ENCODE data around the gene TMEM170A.

DNA sequence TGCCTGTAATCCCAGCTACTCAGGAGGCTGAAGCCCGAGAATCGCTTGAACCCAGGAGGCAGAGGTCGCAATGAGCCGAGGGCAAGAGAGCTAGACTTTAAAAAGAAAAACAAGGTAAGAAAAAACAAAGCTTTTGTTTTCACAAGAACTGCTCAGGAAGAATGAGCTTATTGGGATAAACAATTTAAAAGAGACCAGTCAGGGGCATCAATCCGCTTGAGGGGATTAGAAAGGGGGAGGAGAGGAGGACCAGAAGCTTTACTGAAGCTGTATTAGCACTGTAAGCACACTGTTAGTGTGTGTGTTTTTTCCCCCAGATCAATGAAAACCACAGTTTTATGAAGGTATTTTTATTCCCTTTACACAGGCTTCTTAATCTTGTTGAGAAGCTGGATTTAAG is 8.8 kb downstream of the TMEM170A start:
- TF ChIP-seq, protein P1, sequence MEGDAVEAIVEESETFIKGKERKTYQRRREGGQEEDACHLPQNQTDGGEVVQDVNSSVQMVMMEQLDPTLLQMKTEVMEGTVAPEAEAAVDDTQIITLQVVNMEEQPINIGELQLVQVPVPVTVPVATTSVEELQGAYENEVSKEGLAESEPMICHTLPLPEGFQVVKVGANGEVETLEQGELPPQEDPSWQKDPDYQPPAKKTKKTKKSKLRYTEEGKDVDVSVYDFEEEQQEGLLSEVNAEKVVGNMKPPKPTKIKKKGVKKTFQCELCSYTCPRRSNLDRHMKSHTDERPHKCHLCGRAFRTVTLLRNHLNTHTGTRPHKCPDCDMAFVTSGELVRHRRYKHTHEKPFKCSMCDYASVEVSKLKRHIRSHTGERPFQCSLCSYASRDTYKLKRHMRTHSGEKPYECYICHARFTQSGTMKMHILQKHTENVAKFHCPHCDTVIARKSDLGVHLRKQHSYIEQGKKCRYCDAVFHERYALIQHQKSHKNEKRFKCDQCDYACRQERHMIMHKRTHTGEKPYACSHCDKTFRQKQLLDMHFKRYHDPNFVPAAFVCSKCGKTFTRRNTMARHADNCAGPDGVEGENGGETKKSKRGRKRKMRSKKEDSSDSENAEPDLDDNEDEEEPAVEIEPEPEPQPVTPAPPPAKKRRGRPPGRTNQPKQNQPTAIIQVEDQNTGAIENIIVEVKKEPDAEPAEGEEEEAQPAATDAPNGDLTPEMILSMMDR (IDR thresholded peaks at IDR 0.05; ENCODE audit: borderline replicate concordance, extremely low read depth, low read length, poor library complexity, severe bottlenecking): no peak
- TF ChIP-seq EZH2 (IDR thresholded peaks at IDR 0.05; ENCODE audit: borderline replicate concordance, low read depth, low read length, severe bottlenecking): no peak
